ENCODE results near the gene DUSP28.

DUSP28 gene

GRCh38 chr2:240561325-240561971 lies 1.3 kb downstream of the DUSP28 start:
- no peak for DNase-seq

DNA sequence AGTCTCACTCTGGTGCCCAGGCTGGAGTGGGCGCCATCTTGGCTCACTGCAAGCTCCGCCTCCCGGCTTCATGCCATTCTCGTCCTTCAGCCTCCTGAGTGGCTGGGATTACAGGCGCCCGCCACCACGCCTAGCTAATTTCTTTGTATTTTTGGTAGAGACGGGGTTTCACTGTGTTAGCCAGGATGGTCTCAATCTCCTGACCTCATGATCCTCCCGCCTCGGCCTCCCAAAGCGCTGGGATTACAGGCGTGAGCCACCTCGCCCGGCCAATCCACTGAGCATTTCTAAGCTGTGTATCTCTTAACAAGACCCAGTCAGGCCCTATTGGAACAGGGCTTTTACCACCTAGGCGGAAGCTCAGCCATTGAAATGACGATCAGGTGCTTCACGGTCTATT lies 3.1 kb downstream of the DUSP28 start:
- peak; percentile 7 for DNase-seq

DNA sequence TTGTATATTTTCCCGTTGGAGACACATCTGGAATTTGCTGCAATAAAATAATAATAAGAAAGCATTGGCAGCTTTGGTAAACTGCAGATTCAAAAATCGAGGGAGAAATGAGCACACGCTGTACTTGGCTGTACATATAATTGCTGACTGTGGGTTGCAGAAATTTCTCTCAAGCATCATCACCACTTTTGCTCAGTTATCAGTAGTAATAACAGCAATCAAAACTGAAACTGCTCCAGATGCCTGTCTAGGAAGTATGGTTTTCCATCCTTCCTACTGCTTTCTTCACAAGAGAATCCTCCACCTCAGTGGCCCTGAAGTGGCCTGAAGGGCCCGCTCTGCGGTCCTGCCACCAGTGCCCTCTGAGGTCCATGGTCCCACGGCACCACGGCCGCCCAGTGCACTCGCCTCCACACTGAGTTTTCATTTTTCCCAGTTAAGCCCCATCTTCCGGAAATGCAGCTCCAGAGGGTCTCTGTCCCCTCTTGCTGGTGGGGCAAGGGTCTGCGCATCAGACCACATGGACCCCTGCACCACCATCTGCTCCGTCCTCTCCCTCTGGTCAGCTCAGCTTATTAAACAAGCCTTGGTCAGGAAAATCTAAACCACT lies 3.9 kb downstream of the DUSP28 start:
- DNase-seq: peak; percentile 15

DNA sequence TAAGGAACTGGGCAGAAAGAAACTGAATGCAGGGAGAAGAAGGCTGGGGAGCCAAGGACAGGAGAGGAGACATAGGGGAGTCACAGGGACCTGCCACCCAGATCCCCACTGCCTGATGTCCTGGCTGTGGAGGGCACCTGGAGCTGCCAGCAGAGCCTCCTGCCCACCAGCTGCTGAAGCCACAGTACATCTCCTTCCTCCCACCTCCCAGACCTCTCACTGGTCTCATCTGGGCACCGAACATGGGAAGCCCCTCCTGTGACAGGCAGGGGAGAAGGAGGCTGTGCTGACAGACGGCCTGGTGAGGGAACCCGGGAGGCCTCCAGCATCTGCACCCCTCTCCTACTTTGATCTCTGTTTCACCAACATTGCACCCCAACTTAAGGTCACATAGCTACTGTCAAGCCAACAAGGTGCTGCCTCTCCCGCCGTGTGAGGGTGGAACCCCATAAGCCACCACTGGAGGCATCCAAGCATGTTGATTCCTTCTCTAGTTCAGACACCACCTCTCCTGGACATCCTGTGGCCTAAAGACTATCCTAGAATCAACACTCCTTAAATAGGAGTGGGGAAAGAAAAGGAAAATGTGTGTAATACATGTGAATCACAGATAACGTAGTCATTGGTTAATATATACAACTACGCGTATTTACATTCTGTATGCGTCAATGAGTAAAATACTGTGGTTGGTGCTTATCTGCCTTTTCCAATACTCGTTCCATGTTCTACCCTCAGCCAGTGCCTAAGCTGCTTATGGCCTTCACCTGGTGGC lies 4.6 kb downstream of the DUSP28 start:
- peak; percentile 35 for DNase-seq

- peak; percentile 87 for DNase-seq
Observed at GRCh38 chr2:240565333-240566202, 5.4 kb downstream of the DUSP28 start.

GRCh38 chr2:240566203-240567136 lies 6.3 kb downstream of the DUSP28 start:
- peak; percentile 89 for DNase-seq

DNA sequence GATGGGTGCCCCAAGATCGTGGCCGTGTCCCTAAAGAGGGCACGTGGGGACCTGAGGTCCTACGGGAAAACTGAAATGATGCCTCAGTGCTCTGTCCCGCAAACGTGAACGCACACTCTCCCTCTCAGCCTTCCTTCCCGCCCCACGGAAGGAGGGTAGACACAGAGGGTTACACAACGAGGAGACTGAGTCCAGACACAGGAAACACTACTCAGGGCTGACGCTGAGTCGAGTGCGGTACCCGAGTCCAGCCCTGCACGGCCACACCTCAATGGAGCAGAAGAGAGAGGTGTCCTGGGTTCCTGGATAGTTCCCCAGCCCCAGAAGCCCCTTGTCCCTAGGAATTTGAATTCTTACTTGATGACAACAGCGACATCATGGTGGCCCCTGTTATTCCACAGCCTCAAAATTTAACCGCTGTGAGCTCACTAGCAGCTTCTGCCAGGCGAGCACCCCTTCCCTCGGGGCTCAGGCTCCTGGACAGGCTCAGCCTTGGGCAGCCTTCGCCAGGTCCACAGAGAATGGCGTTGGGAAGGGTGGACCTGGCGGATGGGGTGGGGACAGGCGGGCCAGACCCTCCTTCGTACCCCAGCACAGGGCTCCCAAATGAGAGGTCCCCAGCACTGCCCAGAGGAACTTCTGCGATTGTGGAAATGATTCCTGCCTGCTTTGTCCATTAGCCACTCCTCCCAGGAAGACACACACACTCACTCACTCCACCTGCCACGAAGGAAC lies 7.1 kb downstream of the DUSP28 start:
- DNase-seq: peak; percentile 45

DNA sequence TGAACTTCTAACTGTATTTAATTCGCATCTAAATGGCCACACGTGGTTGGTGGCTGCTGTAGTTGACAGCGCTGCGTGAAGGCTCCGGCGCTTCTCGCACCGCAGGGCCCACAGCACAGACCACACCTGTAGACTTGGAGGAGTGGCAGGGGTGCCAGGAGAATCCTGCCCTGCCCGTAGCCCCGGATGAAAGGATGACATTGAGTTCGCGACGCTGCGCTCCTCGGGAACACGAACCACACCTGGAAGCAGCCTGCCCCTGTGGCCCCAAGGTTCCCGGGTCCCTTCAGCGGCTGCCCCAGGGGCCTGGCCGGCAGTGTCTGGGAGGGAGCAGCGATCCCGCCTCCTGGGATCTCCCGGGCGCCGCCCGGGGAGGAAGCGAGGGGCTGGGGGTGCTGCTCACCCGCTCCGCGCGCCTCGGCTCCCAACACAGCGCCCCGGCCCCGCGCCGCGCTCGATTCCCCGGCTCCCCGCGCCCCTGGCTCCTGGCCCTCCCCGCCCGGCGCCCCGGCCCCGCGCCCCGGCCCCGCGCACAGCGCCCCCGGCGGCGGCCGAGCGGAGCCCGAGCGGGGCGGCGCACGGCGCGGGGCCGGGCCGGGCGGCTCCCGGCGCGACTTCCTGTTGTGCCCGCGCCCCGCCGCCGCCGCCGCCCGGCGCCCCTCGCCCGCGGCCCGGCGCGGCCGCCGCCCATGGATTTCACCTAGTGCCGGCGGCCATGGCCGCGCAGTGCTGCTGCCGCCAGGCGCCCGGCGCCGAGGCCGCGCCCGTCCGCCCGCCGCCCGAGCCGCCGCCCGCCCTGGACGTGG lies 7.9 kb downstream of the DUSP28 start, which contains the start of gene RNPEPL1:
RNPEPL1 (plus strand) TSS at position 613 of the 806 bp plus-strand sequence; CDS start at position 716, 103 bp downstream.
- no peak for DNase-seq

- no peak for DNase-seq
Observed at GRCh38 chr2:240568678-240569522, 8.7 kb downstream of the DUSP28 start.

DNA sequence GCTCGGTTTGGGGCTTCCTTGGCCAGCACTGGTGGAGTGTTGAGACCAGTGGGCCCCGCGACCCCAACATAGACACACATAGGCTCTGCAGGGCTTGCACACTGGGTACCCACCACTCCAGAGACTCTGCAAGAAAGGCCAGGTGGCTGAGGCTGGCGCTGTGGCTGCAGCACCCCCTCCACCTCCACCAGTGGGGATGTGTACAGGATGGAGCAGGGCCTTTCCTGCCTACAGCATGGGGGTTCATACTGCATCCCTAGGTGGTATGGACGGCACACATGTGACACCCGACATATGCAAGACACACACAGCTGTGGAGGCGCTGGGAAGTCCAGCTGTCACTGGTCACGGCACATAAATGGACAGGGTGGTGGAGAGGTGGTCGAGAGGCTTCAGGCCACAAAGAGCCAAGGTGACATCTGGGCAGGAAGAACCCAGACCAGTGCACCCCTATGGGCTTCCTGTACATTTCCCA lies 9.4 kb downstream of the DUSP28 start:
- no peak for DNase-seq

GRCh38 chr2:240569998-240570530 lies 9.9 kb downstream of the DUSP28 start:
- no peak for DNase-seq

DNA sequence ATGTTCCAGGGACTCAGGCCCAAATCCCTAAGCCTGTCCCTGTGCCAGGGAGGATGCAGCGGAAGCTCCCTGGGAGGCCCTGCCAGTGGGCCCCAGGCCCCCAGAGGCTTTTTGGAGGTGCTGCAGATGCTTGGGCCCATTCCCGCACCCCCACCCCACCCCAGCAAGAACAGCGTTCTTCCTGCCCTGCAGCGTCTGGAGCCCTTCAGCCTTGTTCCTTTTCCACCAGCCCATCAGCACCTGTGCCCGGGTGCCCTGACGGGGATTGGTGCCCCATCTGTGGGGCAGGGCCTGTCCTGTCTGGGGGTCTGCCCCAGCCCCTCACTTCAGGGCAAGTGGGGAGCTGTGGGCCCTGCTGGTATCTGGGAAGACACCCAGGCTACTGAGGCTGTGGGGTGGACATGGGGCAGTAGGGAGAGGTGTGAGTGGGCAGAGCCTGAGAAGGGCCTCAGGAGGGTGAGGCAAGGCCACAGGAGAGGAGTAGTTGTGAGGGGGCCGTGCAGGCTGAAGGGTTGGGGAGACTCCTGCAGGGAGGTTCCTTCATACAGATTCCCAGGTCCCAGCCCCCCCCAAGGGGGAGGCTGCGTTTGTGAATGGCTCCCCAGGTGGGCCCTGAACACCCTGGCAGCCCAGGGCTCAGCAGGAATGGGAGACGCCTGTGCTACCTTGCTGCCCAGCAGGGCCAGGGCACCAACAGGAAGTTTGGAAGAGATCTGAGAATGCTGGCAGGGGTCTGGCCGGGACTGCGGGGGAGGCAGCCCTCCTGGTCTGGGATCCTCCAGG lies 10.6 kb downstream of the DUSP28 start:
- DNase-seq: no peak

- DNase-seq: no peak
Observed at GRCh38 chr2:240571314-240571973, 11.3 kb downstream of the DUSP28 start.

GRCh38 chr2:240572141-240573031 lies 12.2 kb downstream of the DUSP28 start:
- DNase-seq: no peak

DNA sequence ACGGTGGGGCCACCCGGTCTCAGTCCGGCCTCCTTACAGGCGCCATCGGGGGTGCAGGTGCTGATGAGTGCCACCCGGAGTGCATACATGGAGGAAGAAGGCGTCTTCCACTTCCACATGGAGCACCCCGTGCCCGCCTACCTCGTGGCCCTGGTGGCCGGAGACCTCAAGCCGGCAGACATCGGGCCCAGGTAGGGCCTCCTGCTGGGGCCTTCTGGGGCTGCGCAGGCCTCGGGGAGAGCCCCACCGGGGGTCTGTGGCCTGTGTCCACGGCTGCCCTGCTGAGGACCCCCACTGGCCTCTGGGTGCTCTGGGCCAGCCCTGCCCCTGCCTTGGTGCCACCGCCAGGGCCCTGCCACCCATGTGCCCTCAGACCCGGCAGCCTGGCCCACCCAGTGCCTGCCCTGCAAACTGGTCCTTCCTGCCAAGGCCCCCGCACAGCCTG lies 12.9 kb downstream of the DUSP28 start:
- no peak for DNase-seq

Data from islet precursor cell (in vitro differentiated cells).